HG02970 (cell line): ENCODE data around the gene KLRF1.
"Not testable (repeated sequence)": the region's sequence is repeated elsewhere in the genome, so short reads cannot be mapped to it uniquely, and the experiment has no call there.

Experiments used
- ATAC-seq: cut with Tn5 transposase; IDR thresholded peaks from one replicate; pipeline ENCODE4 v1.9.1; 2021; ENCODE audit warnings: mild to moderate bottlenecking, moderate library complexity, moderate number of reproducible peaks; ENCODE audit not compliant: unreplicated experiment, low FRiP score

The KLRF1 gene

DNA sequence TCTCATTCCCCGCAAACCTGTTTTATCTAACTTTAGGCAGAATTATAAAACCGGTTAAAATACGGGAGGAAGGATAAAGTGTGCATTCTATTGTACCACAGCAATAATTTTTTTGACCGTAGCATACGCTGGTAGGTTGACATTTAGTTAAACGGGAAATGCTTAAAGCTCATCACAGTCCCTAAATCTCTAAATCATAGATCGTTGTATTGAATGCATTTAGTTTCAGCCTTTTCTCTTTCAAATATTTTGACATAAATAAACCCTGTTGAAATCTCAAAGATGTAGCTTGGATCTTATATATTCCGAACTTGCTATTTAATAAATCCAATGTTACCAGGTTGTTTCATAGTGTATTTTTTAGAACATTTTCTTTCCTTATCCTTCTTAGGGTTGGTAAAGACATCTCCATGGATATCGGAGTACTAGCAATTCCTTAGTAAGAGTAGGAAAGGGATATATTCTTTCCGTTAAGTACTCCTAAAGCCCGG lies 41.1 kb downstream of the KLRF1 start:
- no peak for ATAC-seq

DNA sequence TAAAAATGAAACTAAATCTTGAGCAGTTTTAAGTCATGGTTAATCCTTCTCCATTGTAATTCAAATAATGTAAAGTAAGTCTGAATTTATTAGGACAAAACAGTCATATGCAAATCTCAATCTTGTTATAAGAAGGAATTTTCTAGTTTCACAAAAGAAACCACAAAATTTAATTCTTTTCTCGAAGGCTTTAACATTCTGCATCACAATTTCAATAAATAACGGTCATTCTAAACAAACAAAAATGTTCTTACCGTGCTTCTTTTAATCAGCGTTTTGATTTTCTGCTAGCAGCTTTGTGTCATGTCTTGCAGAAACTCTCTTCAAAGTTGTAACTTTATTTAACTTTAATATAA lies 41.6 kb downstream of the KLRF1 start:
- no peak for ATAC-seq

DNA sequence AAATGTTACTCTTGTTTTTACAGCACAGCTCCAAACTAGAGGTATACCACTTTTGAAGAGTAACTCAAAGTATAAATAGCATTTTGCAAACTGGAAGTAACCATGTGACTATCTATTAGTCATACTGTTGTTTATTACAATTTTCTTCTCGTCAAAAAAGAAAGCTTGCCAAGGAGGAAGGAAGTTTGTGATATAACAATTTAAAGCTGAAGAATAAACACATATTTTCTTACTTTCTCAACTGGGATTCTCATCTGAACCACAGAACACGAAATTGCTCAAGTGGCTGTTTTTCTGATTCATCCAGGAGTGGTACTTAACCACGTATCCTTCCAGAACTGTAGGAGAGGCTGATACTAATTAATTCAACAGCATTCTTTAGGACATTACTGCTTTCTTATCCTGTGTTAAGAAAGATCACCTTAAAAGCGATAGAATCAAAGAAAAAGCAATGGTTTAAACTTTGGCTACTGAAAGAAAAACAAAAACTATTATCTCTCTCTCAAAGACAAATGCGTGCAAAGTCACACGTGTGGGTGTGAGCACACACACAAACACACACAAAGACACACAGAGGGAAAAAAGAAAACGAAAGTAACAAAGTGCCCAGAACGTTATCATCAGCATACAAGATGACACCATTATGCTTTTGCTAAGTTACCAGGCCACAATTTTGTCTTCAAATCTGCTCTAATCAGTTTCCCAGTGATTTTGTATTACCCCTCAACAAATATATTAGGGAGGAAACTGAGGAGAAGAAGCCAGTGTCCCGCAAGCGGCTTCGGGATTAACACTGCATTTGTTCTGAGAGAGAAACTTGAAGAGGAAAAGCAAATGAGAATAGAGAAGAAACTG lies 42.3 kb downstream of the KLRF1 start, which contains the start of gene CLEC2B:
Gene CLEC2B, minus strand, starts transcription at position 48 of the 855 bp plus-strand sequence.
- peak; percentile 45 for ATAC-seq

DNA sequence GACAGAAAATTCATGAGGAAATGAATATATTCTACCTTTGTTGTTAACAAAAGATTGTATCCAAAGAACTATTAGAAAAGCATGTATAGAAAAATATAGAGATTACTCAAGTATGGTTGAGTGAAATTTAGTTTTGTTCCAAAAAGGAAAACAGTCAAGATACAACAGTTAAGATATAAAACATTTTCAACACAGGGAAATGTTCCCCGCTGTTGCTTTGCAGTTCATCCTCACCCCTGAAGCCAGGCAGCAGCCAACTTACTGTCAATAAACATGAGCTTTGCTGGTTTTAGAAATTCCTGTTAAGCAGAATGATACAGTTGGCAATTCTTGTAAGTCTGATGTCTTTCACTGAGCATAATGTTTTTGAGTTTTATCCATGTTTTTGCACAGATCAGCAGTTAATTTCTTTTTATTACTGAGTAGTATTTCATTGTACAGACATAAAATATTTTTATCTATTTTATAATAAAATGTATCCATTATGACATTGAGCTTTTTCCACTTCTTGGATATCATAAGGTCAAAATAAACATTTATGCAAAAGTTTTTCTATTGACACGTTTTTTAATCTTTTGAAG lies 43.1 kb downstream of the KLRF1 start:
- no peak for ATAC-seq

DNA sequence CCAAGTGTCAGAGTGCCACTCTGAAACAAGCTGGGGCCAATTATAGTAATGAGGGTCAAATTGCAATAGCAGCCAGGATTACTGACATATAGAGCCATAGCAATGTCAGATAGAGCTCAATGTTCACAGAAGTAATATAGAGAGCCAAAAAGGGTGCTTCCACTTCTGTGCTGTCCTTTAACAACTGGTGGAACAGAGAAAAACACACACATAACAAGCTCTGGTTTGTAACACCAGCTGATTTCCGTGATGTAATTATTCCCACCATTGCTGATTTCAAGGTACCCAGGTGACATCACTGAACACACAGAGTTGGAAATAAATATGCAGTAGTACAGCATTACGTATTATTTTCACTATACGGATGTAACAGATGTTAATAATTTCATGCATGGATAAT lies 44.9 kb downstream of the KLRF1 start:
- no peak for ATAC-seq

DNA sequence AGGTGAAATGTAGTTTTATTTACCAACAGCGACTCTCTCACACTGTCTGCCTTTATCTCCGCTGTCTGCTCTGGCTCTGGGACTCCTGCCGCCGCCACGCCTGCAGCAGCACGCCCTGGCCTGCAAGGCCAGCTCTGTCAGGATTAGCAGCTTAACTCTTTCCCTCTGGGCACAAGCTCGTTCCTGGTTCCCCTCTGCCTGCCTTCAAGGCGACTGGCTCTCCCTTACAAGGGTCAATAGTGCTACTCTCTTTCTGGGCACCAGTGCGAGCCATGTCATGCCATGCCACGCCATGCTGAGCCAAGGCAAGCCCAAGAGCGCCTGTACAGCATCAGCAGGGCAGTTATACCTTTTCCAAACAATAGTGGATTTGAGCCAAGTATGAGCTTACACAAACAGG lies 45.5 kb downstream of the KLRF1 start:
- ATAC-seq, result no peak

DNA sequence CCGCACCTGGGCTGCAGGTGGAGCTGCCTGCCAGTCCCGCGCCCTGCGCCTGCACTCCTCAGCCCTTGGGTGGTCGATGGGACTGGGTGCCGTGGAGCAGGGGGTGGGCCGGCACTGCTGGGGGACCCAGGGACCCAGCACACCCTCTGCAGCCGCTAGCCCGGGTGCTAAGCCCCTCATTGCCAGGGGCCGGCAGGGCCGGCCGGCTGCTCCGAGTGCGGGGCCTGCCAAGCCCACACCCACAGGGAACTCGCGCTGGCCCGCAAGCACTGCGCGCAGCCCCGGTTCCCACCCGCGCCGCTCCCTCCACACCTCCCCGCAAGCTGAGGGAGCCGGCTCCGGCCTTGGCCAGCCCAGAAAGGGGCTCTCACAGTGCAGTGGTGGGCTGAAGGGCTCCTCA lies 48.8 kb downstream of the KLRF1 start:
- not testable (repeated sequence) for ATAC-seq

DNA sequence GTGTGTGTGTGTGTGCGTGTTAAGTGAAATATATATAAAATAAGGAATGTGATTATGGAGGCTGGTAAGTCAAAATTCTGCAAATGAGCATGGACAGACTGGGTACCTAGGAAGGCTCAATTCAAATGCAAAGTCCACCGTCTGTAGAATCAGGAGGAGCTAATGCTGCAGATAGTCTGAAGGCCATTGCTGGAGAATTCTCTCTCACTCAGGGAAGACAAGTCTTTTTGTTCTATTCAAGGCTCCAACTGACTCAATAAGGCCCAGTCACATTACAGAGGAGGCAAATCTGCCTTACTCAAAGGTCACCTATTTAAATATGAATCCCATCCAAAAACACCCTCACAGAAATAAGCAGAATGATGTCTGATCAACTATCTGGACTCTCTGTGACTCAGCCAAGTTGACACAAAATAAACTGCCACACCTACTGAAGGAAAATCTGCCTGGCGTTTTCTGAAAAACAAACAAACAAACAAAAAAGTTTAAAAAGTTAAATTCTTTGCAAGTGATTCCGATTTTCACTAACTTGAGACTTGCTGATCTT lies 53.3 kb downstream of the KLRF1 start:
- no peak for ATAC-seq

DNA sequence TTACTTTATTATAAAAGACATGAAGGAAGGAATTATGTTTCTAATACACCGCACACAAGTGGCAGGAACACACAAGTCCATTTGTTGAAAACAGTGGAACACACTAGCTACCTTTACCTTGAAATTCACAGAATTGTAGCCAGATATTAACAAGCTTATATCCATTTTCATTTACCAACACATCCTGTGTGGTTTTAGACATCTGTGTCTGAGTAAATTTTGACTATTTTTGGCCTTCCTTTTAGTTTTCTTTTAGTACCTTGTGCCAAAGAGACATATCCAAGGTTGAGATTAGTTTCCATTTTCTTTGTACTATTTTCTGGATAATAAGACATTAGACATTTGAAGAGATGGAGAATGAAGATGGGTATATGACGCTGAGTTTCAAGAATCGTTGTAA lies 54.0 kb downstream of the KLRF1 start, which contains the start of gene KLRF2:
Gene KLRF2, plus strand, starts transcription at position 244 of the 400 bp plus-strand sequence. Its CDS starts 107 bp downstream, at position 351.
- ATAC-seq, result no peak

DNA sequence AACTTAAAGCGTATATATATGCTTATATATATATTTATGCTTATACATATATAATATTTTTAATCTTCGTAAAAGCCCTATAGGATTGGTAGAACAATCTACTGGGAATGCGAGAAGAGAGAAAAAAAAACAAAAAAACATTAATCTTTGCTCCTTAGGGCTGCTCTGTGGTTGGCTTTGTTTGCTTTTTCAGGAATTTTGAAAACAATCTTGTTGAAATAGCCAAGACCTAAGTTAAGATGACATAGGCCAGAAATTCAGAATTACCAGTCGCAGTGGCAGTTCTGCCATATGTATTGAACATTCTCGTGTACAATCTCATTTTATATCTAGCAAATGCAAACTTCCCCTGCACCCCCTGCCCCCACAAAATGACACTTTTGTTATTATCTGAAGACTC lies 54.7 kb downstream of the KLRF1 start:
- ATAC-seq, result no peak

DNA sequence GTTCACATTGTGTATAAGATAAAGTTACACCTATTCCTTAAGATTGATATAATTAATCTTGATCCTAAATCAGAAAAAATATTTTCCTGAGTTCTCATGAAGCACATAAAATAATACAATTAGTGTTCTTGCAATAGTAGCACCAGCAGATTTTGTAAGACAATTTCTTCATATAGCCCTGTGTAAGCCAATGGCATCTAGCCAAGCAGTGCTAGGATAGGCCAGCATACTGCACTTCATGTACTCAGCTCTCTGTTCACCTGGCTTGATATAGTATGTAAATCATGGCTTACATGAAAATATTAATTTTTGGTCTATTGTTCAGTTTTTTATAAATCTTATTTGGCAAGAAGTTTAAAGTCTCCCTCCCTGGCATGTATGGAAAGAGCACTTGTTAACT lies 55.9 kb downstream of the KLRF1 start:
- ATAC-seq, result no peak

DNA sequence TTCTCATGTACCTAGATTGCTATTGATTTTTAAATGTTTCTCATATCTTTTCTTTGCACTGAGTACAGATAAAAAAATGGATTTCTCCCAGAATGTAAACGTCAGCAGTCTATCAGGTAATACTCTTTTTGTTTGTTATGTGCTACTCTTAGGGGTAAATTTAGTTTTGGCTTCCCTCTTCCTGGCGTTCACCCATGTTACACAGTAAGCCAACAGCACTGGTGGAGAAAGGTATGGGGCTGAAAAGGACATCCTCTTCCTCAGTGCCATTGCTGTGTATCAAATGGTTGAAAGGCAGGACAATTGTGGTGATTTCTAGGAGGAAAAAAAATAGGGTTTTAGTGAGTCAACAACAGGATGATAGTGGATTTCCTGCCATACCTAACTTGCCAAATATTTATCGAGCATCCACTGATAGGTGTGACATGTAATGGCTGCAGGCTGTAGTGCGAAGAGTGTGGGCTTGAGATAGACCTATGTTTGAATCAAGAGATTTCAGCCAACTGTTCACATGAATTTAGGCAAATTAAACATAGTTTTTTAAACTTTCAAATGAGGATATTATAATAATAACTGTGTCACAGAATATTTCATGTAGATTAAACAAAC lies 61.5 kb downstream of the KLRF1 start:
- ATAC-seq, result no peak
